Body of pancreas (tissue), 4 donors: ENCODE results near the gene PLCB1. TPM values are rescaled to one million over a fixed set of nuclear protein-coding genes. Genes with fewer than 3 reads are reported as not detected.
A peak's percentile ranks its signal among the peaks of the same experiment; 100 is the strongest.
"Not testable (repeated sequence)": the region's sequence is repeated elsewhere in the genome, so short reads cannot be mapped to it uniquely, and the experiment has no call there.

Experiments used
- ATAC-seq: fragments of 150-250 bp; one replicate; pipeline ENCODE4 v1.9.1; 2016
- DNase-seq, 4 donors: peaks; one replicate each; pipeline ENCODE4 v3.0.0-alpha.2; 2019
- H3K27ac ChIP-seq, 4 donors: fragments of 200-600 bp; sonication (generic); 1 replicate in 3 of 4; 2 replicates in 1 of 4; pipeline versions ENCODE4 v1.5.1 to v1.6.1; 2016 to 2019; ENCODE audit warnings: mild to moderate bottlenecking in 1 of 4, mixed read lengths in 1 of 4, moderate library complexity in 1 of 4
- H3K27me3 ChIP-seq, 2 donors: fragments of 200-600 bp; sonication (generic); one replicate each; pipeline ENCODE4 v1.6.0; 2016; ENCODE audit warnings: mild to moderate bottlenecking in 1 of 2
- H3K36me3 ChIP-seq, 2 donors: fragments of 200-600 bp; sonication (generic); replicated peaks in 1 of 2; 2 replicates each; pipeline ENCODE4 v1.5.1; 2016; ENCODE audit warnings: low read depth in 2 of 2; ENCODE audit not compliant: insufficient read depth in 1 of 2
- H3K4me1 ChIP-seq: fragments of 200-600 bp; sonication (generic); one replicate; pipeline ENCODE4 v1.6.0; 2016
- H3K4me3 ChIP-seq, 2 donors: fragments of 200-600 bp; sonication (generic); 1 replicate in 1 of 2; 2 replicates in 1 of 2; pipeline ENCODE4 v1.5.1; 2016 to 2019
- H3K9me3 ChIP-seq, 3 donors: fragments of 200-600 bp; sonication (generic); 1 replicate in 2 of 3; 2 replicates in 1 of 3; pipeline ENCODE4 v1.5.1; 2016
- POLR2A ChIP-seq, 3 donors: fragments of 450-650 bp; IDR thresholded peaks; one replicate each; pipeline ENCODE4 v1.6.1; 2016; ENCODE audit warnings: antibody characterized with exemption in 3 of 3, mild to moderate bottlenecking in 2 of 3
- WGBS, 2 donors: methylation state at CpG; one replicate each; pipeline ENCODE4 v1.1.5; 2017; 5-methylcytosine and 5-hydroxymethylcytosine counted together
- intact Hi-C: fragments of 100-400 bp; cut with DNase I; formaldehyde crosslinking; loops from one replicate; pipeline ENCODE4 v1.15.1; 2023
- total RNA-seq, 2 donors: library from RNA; depleted of rRNA; stranded (reverse); fragments of >200 nt; gene quantifications; one replicate each; pipeline ENCODE4 v1.1.0, GENCODE V29; 2016
- TF ChIP-seq, protein P1 (sequence below), 7 experiments: fragments of 450-650 bp in 4 of 7; fragments of 200-600 bp in 3 of 7; sonication (generic) in 3 of 7; IDR thresholded peaks; one replicate each; pipeline ENCODE4 v1.5.1; 2016 to 2019; ENCODE audit warnings: antibody characterized with exemption in 7 of 7

Gene PLCB1
- total RNA-seq, 2 donors from 2014 or later = 32.9 to 46.1 TPM

DNA sequence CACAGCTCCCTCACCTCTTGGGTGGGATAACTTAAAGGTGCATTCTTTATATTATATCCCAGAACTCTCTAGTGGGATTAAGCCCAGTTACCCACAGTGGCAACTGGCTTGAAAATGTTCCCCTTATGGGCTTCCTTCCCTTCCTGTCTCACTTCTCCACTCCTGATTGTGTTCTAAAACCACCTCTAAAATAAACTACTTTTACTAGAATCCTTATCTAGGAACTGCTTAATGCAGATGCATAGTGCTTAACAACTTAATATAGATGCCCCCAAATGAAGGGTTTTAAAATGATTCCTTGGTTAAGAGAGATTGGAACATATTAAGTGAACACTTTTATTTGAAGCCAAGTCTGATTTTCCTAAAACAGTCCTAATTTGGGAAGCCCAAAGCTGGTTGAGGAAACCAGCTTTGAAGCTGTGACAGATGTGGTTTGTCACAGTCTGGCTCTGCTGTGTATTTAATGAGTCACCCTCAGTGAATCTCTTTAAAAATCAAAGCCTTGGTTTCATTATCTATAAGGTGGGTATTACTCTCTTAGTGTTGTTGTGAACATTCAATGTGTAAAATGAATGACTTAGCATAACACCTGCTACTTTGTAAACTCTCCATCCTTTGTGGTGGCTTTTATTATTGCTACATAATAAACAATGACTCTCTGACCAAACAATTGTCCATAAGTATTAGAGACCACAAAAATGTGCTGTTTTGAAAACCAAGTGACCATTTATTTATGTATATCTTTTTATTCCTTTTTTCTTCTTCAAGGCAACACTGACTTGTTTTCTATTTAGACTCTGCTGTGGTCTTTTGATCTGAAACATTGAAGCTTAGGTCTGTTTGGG, 24.4 kb downstream of the PLCB1 start:
- Histone ChIP-seq H3K27ac (peak overlapping the region in 1 of 4 donors; percentile 45), H3K9me3 (no peaks in the 10 kb centered on the region), H3K4me1 (peaks cover 40% of the 10 kb centered on the region), H3K4me3 (no peak overlapping the region), H3K27me3 (no peaks in the 10 kb centered on the region), H3K36me3 (no peaks in the 10 kb centered on the region)
- peak; percentile 30 for ATAC-seq
- intact Hi-C loops = no loop called here
- no peak for DNase-seq
- no peak for TF ChIP-seq POLR2A (IDR thresholded peaks at IDR 0.05)
- TF ChIP-seq, protein P1, sequence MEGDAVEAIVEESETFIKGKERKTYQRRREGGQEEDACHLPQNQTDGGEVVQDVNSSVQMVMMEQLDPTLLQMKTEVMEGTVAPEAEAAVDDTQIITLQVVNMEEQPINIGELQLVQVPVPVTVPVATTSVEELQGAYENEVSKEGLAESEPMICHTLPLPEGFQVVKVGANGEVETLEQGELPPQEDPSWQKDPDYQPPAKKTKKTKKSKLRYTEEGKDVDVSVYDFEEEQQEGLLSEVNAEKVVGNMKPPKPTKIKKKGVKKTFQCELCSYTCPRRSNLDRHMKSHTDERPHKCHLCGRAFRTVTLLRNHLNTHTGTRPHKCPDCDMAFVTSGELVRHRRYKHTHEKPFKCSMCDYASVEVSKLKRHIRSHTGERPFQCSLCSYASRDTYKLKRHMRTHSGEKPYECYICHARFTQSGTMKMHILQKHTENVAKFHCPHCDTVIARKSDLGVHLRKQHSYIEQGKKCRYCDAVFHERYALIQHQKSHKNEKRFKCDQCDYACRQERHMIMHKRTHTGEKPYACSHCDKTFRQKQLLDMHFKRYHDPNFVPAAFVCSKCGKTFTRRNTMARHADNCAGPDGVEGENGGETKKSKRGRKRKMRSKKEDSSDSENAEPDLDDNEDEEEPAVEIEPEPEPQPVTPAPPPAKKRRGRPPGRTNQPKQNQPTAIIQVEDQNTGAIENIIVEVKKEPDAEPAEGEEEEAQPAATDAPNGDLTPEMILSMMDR (IDR thresholded peaks at IDR 0.05) = no peak

DNA sequence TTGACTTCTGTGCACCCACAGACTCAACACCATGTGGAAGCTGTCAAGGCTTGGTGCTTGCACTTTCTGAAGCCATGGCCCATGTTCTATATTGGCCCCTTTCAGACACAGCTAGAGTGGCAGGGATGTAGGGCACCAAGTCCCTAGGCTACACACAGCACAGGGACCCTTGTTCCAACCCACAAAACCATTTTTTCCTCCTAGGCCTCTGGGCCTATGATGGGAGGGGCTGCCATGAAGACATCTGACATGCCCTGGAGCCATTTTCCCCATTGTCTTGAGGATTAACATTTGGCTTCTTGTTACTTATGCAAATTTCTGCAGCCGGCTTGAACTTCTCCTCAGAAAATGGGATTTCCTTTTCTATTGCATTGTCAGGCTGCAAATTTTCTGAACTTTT, 27.2 kb downstream of the PLCB1 start:
- H3K4me1 ChIP-seq = peaks cover 46% of the 10 kb centered on the region
- H3K27ac ChIP-seq, DNase-seq, H3K36me3 ChIP-seq, H3K27me3 ChIP-seq, intact Hi-C loops, H3K4me3 ChIP-seq, ATAC-seq, H3K9me3 ChIP-seq: not testable (repeated sequence)
- WGBS, 2 donors = 90 to 100% methylated on average over 1 of the region's 1 CpG

DNA sequence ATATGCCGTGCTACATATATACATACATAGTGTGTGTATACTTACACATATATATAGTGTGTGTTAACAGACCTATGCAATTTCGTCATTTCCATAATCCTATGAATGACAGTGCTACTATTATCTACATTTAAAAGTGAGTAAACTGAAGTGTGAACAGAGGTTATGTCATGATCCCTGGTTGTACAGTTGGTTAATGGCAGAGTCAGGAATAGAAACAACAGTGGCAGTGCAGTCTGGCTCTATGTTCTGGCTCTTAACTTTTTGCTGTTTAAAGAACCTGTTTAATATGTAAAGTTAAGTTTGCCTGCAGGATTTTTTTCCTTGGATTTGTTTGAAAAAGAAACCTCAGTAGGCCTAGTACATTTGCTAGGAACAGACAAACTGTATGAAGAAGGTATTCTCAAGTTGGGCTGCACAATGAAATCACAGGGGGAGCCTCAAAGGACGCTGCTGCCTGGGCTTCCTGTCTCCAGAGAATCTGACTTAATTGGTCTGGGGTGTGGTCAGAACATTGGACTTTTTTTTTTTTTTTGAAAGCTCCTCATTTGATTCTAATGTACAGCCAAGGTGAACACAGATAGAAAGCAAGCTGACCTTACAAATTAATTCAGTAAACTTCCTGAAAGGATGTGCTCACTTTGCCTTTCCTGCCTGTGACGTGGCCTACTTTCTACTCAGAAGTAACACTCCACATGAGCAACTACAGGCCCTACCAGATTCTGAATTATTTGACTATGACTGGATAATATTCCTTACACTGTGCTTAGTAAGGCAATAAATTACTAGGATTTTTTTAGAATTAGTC, 29.4 kb downstream of the PLCB1 start:
- no peak overlapping the region for H3K4me3 ChIP-seq
- no peaks in the 10 kb centered on the region for H3K36me3 ChIP-seq
- peak overlapping the region in 3 of 4 donors; percentile 12 to 67 (median 42) for H3K27ac ChIP-seq
- intact Hi-C loops = no loop called here
- 52 to 56% methylated on average over 4 of the region's 4 CpGs for WGBS, 2 donors
- no peaks in the 10 kb centered on the region for H3K27me3 ChIP-seq
- no peaks in the 10 kb centered on the region for H3K9me3 ChIP-seq
- no peak for TF ChIP-seq POLR2A (IDR thresholded peaks at IDR 0.05)
- TF ChIP-seq, protein P1 (IDR thresholded peaks at IDR 0.05) = no peak
- ATAC-seq = peak; percentile 81
- H3K4me1 ChIP-seq = peaks cover 33% of the 10 kb centered on the region
- peak in 3 of 4 donors; percentile 33 to 45 (median 41) for DNase-seq

DNA sequence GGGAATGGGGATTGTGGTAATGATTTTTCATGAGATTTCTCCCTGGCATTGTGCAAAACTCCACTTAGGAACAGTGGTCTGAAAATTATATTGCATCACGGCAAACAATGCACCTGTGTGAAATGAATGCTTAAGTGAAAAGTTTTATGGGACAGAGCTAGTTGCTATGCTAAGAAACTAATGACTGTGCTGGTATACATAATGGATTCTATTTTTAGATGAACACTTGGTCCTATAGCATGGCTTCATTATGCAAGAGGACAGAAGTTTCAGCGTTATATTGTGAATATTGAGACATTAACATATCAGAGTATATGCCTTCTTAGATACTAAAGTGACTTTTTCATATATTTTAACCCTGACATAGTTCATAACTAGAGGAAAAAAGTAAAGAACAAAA, 30.5 kb downstream of the PLCB1 start:
- Histone ChIP-seq H3K27ac (no peak overlapping the region), H3K4me3 (no peak overlapping the region), H3K9me3 (no peaks in the 10 kb centered on the region), H3K4me1 (peaks cover 34% of the 10 kb centered on the region), H3K36me3 (no peaks in the 10 kb centered on the region), H3K27me3 (no peaks in the 10 kb centered on the region)
- intact Hi-C loops = no loop called here
- no peak for TF ChIP-seq POLR2A (IDR thresholded peaks at IDR 0.05)
- TF ChIP-seq, protein P1 (IDR thresholded peaks at IDR 0.05) = no peak
- ATAC-seq = no peak
- WGBS, 2 donors = 81 to 90% methylated on average over 2 of the region's 2 CpGs
- no peak for DNase-seq

DNA sequence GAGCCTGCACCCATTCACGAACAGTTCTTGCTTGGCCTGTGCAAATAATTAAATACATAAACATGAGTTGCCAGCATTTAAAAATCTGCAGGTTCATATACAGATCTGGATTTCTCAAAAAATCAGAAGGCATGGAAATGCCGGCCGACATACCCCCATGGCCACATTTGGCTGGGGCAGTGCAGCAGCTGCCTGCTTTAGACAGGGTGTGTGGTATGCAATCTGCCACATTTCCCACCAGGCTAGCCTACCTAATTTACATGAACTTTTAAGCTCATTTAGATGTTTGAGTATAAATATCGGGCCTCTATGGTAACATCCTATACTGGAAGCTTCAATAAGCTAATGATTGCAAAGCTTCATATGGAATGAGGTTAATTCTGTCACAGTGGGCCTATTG, 31.5 kb downstream of the PLCB1 start:
- Histone ChIP-seq H3K9me3 (no peaks in the 10 kb centered on the region), H3K27ac (no peak overlapping the region), H3K36me3 (no peaks in the 10 kb centered on the region), H3K27me3 (no peaks in the 10 kb centered on the region), H3K4me1 (peaks cover 34% of the 10 kb centered on the region), H3K4me3 (no peak overlapping the region)
- no peak for ATAC-seq
- peak in 2 of 4 donors; percentile 23 to 51 for DNase-seq
- 42 to 47% methylated on average over 4 of the region's 4 CpGs for WGBS, 2 donors
- TF ChIP-seq, protein P1 (IDR thresholded peaks at IDR 0.05) = no peak
- TF ChIP-seq POLR2A (IDR thresholded peaks at IDR 0.05) = no peak
- intact Hi-C loops = no loop called here
